NCI-H2227 treated with DMSO at 0.1 percent for 48 hours (cell line): ENCODE measurements around the gene SYNDIG1.
"Not testable (repeated sequence)": the region's sequence is repeated elsewhere in the genome, so short reads cannot be mapped to it uniquely, and the experiment has no call there.

Experiments used
- DNase-seq: peaks from one replicate; lab custom pipeline; 2025; lab: John Stamatoyannopoulos, UW

Gene SYNDIG1

DNA sequence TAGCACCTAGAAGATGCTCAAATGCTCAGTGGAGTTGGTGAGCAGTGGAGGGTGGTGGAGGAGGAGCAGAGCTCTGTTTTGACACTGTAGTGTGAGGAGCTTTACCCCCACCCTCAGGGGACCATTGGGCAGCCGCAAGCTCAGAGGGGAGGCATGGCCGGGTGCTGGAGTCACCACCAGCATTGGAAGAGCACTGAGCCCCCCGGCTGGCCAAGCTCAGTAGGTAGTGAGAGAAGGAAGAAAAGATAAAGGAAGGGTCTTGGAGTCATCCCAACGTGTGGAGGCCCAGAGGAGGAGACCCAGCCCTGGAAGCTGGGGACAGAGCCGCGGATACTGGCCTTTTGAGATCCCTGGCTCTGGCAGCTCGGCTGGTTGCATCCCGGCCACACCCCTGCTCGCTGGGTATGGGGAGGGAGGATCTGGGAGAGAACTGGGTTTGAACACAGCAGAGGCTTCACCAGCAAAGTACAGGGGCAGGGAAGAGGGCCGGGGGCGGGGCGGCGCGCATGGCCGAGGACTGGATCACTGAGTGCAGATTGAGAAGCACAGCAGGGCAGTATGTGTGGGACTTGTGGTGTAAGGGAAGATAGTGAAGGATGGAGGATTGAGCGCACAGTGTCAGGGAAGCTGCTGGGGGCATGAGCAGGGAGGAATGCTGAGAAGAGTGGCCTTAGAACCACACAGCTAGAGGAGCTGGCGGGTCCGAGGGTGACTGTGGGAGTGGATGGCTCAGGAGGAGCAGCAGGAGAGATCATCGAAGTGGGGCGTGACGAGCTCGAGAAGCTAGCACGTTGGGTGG lies 24.4 kb downstream of the SYNDIG1 start:
- DNase-seq = no peak

DNA sequence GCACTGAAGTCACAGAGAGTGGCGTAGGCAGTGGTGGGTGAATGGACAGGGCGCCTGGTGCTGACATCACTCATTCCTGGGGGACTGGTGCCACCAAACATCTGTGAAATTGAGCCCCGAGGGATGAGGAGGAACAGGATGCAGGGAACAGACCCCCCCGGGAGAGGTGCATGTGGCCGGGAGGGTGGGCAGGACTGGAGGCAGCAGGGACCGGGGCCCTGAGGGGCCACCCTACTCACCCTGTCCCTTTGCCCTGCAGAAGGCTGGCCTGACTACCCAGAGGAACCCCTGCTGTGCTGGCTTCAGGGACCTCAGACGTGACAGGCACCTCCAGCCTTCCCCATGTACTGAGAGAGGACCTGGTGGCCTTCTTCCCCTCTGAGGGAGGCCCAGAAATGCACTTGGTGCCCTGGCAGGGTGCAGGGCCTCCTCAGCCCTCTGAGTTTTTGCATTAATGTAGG lies 25.1 kb downstream of the SYNDIG1 start:
- DNase-seq = no peak

DNA sequence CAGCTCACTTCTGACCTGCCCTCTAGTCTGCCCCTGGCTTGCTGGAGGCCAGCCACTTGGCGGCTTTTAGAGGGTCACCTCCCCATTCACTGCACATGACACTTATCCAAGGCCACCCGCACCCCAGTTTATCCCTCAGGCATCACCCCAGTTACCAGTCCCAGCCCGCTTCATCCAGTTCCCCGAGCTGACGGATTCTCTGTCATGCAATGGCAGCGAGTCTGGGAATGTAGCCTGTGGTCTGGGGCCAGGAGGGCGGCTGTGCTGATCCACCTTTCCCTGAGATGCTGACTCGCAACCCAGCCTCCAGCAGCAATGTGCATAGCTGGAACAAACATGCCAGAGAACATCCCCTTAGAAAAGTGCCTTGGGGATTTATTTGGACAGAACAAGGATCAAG lies 25.8 kb downstream of the SYNDIG1 start:
- no peak for DNase-seq

DNA sequence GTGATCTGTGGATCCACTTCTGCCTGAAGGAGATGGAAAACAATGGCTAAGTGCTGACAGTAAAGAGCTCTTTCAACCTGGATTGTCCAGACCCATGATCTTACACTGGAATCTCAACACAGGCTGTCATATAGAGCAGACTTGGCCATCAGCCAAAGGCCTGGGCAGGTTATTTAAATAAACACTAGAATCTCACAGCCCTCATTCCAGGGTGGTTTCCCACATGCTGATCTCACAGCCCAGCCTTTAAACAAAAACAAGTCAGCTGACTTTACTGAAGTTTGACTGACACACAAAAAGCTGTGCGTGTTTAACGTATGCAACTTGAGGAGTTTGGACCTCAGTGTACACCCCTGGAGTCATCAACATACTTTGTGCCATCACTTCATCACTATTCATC lies 28.4 kb downstream of the SYNDIG1 start:
- DNase-seq = no peak

DNA sequence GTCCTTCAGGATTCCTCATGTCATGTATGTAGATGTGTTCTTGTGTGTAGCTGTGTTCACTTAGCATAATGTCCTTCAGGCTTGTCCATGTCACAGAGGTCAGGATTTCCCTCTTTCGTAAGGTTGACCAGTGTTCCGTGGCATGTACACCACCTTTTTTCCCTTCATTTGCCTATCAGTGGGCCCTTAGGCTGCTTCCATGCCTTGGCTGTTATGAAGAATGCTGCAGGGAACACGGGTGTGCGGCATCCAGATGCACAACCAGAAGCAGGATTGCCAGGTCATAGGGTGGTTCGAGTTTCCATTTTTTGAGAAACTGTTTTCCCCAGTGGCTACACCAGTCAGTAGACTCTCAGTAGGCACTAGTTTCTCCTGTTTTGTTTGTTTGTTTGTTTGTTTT lies 29.2 kb downstream of the SYNDIG1 start:
- no peak for DNase-seq

DNA sequence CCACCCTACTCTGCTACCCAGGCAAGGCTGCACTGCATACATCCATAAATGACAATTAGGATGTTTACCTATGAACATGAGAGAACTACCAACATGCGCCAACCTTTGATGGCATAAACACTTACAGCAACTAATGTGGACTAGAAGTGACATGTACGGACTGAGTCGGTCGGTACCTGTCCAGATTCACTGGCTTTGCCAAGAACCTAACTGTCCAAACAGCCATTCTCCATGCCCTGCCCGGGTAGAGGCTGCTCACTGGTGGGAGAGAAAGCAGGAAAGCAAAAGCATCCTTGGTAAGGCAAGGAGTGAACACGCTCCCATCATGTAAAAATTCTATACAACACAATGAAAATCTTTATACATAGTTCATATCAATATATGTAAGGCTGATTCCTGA lies 30.0 kb downstream of the SYNDIG1 start:
- DNase-seq = no peak

DNA sequence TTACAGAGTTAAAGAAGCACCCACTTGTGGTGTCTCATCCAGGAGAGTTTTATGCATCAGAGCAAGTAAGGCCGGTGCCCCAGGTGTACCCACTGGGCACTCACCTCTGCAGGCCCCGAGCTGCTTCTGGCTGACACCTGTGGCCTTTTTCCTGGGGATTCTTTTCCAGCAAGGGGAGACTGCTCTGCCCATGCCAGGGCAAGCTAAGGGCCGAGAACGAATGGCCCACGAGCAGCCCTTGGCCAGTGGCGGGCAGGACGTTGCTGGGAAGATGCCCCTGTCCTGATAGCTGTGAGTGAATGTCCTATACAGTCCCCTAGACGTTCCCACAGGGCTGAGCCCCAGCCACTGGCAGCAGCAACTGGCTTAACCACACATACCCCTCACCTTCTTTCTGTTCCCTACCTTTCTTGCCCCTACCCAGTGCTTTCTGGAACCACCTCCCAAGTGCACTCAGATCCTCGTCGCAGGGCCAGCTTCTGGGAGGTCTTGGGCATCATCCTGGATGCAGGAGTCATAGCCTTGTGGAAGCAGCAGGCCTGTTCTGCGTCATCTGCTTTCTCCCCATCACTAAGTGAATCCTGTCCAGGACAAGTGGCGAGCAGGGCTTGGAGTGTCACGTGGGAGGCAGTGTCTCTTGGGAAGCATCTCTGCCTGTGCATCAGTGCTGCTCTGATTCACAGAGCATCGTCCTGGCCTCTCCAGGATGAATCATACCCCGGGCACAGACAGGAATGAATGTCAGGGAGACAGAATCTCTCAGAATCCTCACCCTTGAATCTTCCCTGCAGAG lies 32.5 kb downstream of the SYNDIG1 start:
- DNase-seq = no peak

DNA sequence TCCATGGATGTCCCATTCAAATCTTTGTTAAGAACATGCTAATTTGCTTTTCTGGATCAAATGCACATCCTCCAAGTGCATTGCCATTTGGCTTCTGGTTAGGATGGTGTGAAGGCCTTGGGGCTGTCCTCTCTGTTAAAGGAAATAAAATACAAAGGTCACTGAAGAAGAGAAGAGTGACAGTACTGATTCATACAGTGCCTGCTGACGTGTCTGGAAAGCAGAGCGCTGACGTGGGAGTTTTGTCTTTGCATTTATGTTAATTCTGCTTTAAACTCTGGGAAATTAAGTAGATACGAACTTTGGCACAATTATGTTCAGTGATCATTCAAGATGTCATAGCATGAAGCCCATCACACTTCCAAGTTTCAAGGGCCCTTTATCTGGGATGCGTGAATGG lies 33.2 kb downstream of the SYNDIG1 start:
- no peak for DNase-seq

DNA sequence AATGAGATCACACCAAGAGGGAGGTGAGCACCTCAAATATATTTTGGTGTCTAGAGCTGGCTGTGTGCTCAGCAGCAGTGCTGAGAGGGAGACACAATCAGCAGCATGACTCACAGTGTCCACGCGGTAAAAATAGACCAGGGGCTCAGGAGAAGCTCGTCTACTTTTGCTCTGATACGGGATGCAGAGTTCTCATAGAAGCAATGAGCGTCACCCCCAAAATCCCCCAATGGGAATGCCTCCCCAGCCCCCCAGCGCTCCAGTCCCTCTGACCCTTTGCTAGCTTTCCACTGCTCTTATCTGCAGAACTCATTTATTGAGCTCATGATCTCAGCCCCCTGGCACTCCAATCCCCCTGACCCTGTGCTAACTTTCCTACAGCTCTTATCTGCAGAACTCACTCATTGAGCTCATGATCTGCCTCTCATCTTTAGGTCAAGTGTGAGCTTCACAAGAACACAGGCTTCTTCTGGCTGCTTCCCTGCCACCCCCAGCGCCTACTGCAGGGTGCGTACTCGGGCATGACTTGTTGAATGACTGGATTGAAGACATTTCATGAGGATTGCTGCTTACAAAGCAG lies 34.0 kb downstream of the SYNDIG1 start:
- no peak for DNase-seq

DNA sequence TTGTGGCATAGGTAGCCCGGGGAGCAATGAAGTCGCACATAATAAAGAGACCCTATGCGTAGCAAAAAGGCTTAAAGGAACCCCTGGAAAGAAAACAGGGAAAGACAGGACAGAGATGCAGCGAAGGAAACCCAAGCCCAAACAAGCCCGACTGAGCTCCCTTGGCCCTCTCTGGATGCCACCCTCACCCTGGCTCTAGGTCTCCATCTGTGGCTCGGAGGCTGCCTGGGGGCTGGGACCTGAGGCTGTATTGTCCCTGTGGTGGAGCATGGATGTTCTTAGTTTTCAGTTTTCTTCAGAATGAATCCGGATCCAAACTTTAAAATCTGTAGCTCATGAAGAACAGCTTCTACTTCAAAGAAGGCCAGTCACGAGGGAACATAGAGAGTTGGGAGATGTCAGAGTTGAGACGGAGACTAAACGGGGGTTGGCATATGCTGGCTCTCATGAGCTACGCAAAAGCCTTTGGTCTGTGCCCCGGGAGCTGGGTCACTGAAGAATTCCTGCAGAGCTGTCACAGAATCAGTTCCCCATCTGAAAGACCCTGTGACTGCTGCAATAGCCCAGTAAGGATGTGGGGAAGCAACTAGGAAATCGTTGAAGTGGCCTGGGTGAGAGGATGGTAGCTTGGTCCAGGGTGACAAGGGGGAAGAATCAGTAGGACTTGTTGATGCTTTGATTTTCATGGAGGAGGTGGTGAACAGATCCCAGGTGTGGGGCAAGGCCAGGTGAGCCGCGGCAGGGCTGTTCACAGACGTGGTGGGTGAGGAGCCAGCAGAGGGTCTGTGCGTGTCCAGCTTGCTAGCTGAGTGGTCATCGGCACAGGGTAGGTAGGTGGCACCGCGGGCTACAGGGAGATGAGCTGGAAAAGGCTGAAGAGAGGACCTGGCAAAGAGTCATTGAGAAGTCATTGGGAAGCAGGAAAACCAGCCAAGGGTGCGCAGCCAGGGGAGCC lies 35.2 kb downstream of the SYNDIG1 start:
- DNase-seq = no peak

DNA sequence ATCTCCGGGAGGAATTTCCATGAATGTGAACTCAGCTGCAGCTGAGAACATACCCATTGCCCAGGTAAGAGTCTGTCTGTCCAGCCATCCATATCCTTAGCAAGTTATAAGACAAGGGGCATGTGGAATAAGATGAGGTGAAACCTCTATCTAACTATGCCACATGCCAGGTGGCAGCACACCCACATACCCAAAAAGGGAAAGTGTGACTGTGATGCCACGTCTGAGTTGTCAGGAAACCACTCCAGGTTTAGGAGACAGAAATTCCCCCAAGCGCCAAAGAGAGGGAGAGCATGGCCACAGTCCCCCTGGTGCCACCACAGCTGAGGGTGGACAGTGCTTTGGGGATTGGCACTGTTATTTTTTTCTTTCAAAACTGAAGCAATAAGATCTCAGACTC lies 36.7 kb downstream of the SYNDIG1 start:
- DNase-seq = no peak

DNA sequence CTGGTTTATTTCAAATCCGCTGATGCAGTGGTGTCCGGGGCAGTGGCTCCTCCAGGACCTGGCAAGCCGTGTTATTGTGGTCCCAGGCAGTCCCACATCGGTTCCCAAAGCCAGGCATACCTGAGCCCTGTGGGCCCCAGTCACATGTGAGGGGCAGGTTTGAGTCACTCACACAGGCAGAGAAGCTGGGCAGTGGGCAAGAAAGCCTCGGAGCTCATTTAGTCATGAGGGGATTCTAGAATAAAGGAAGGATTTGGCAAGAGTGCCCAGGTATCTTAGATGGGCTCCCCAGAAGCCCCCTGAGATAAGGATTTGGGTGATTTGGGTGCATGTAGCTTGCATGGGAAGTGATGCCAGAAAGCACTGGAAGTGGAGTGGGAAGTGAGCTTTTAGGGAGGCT lies 37.3 kb downstream of the SYNDIG1 start:
- DNase-seq = no peak

DNA sequence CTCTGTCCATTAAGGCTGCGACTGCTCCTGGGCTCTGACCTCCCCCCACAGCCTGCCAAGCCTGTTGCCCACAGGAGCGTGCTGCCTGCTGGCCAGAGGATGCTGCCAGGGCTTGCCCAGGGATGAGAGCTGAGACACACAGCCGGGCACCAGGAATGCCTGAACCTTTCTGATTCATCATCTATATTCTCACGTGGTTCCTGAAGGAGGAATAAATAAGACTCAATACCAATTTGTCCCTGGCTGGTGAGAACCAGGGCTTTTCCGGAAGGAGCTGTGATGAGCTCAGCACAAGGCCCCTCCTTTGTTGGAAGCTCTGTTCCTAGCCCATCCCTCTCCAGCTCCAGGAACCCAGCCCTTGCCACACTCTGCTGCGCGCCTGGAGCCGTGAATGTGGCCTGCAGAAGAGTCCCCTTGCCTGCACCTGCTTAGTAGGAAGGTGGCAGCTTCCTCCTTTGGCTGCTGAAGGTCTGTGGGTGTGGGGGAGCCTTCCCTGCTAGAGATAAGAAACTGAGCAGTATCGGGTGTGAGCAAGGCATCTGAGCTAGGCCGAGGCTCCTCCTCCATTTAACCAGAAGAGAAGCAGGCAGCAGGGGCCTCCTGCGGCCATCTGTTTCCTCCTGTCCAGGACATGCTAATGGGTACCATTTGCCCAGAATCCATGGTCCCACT lies 37.9 kb downstream of the SYNDIG1 start:
- no peak for DNase-seq

DNA sequence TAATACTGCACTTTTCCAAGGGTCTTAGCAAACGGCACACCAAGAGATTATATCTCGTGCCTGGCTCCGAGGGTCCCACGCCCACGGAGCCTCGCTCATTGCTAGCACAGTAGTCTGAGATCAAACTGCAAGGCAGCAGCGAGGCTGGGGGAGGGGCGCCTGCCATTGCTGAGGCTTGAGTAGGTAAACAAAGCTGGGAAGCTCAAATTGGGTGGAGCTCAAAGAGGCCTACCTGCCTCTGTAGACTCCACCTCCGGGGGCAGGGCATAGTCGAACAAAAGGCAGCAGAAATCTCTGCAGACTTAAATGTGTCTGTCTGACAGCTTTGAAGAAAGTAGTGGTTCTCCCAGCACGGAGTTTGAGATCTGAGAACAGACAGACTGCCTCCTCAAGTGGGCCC lies 43.0 kb downstream of the SYNDIG1 start:
- not testable (repeated sequence) for DNase-seq

DNA sequence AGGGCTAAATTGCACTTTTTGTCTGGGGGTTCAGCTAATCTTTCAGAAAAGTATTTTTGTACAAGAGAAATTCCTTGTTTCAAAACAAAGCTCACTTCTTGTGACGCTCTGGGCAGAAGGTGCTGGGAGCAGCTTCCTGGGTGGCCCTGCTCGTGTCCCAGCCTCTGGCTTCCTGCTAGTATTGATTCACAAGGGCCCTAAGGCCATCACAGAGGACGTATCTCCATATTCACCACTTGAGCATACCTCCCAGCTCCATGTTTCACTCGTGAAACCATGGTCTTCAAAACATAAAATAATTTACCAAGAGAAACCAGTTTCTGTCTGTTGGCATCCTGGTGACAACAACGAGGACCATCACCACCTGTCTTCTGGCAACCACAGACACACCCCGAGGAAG lies 49.1 kb downstream of the SYNDIG1 start:
- DNase-seq = no peak

DNA sequence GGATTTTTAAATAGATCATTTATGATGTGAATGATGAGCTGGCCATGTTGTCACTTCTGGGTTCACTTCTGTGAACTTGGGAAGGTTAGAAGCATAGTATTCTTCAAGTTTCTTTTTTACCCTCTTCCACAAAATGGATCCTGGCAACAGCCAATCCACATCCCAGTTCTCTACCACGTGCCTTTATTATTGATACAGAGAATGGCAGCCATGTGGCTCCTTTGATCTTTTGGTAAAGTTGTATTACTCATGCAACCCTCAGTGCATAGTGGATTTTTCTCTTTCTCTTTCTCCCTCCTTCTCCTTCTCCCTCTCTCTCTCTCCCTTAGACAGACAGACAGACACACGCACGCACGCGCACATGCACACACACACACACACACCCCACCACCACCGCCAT lies 50.0 kb downstream of the SYNDIG1 start:
- DNase-seq = no peak

DNA sequence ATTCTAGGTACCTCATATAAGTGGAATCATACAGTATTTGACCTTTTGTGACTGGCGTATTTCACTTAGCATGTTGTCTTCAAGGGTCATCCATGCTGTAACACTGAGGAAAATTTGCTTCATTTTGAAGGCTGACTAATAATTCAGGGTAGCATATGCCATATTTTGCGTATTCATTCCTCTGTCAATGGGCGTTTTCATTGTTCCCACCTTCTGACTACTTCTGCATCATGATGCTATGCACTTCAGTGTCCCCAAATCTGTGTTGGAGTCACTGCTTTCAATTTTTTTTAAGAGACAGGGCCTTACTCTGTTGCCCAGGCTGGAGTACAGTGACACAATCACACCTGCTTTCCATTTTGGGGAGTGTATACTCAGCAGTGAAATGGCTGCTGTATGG lies 51.6 kb downstream of the SYNDIG1 start:
- DNase-seq = no peak

DNA sequence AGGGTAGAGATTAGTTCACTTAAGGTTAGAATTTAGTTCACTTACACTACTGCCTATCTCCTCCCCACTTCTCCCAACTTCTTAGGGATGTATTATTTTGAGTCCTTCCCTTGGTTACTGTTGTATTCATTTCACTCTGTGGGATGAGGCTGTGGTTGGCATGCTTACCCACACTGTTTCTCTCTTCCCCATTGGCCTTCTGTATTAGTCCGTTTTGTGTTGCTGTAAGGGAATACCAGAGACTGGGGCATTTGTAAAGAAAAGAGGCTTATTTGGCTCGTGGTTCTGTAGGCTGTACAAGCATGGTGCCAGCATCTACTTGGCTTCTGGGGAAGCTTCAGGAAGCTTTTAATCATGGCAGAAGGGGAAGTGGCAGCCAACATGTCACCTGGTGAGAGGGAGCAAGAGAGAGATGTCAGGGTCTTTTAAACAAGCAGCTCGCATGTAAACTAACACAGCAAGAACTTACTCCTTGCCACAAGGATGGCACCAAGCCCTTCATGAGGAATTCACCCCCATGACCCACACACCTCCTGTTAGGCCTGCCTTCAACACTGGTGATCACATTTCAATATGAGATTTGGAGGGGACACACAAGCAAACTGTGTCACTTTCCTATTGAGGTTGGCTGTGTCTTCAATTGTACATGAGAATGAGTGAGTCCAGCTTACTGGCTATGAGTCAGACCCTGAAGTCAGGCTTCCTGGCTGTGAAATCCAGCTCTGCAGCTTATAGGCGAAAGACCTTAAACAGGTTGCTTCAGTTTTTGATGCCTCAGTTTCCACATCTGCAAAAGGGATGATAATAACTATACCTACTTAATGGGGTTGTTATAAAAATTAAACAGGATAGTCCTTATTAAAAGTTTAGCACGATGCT lies 53.3 kb downstream of the SYNDIG1 start:
- DNase-seq = no peak

DNA sequence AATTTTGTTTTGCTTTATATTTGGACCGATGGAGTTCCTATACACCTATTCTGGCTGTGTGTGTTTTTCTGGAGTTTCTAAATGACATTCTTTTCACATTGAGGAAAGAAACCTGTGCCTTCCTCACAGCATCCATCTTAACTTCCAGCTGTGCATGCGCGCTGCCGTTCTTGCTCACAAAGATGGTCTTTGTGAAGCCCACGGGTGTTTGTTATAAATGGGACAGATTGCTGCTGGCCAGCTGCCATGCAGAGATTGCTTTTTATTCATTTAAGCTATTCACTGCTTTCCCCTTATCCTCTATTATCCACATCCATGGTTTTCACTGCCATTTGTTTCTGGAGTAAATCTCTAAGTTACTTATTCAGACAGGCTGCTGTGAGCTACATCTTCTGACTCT lies 54.2 kb downstream of the SYNDIG1 start:
- no peak for DNase-seq
